GM12864 (cell line): ENCODE data around the gene RBM26.

Experiments used
- DNase-seq: peaks from one replicate; pipeline ENCODE4 v3.0.0-alpha.2; 2011; ENCODE audit warnings: low read depth
- H3K4me3 ChIP-seq: 2 replicates; pipeline ENCODE4 v1.5.1; 2011; ENCODE audit warnings: mild to moderate bottlenecking, low read depth, low read length, control low read depth
- CTCF ChIP-seq: IDR thresholded peaks from 2 replicates; pipeline ENCODE4 v1.5.1; 2011; ENCODE audit warnings: low read depth, mild to moderate bottlenecking, moderate library complexity, low read length, control low read depth, inconsistent platforms; ENCODE audit errors: missing control alignments

Gene RBM26

GRCh38 chr13:79405831-79406596 lies at the start of gene RBM26:
Gene RBM26 (minus strand): TSS chr13:79406255. CDS start chr13:79405774, 481 bp downstream.
- H3K4me3 ChIP-seq = peak within 1 kb of the TSS; percentile 64
- peak; percentile 90 for DNase-seq
- no peak for TF ChIP-seq CTCF

GRCh38 chr13:79455331-79455730 lies 49.3 kb upstream of the RBM26 start:
- DNase-seq = no peak
- no peak overlapping the region for H3K4me3 ChIP-seq
- TF ChIP-seq CTCF = no peak

GRCh38 chr13:79452239-79452913 lies 46.3 kb upstream of the RBM26 start:
- no peak for TF ChIP-seq CTCF
- DNase-seq = no peak
- no peak overlapping the region for H3K4me3 ChIP-seq

- DNase-seq = peak; percentile 59
- TF ChIP-seq CTCF = no peak
- no peak overlapping the region for H3K4me3 ChIP-seq
Measured at GRCh38 chr13:79451500-79451962, 45.5 kb upstream of the RBM26 start.

GRCh38 chr13:79450110-79450509 lies 44.1 kb upstream of the RBM26 start:
- no peak overlapping the region for H3K4me3 ChIP-seq
- TF ChIP-seq CTCF = no peak
- no peak for DNase-seq

GRCh38 chr13:79448413-79448812 lies 42.4 kb upstream of the RBM26 start:
- no peak overlapping the region for H3K4me3 ChIP-seq
- peak; percentile 13 for DNase-seq
- TF ChIP-seq CTCF = no peak
